ENCODE data around the gene NCR2.
A peak's percentile ranks its signal among the peaks of the same experiment; 100 is the strongest.
"Not testable (repeated sequence)": the region's sequence is repeated elsewhere in the genome, so short reads cannot be mapped to it uniquely, and the experiment has no call there.

Gene NCR2
- 0 to 0.66 (median 0) reads per million in 17 experiments for total RNA-seq

- peak in 3 of 4 experiments; percentile 26 to 28 (median 27) for DNase-seq
Measured at GRCh38 chr6:41335296-41335695, at the start of gene NCR2. NCR2 (plus strand) TSS chr6:41335608; CDS start chr6:41335877, 269 bp downstream.

DNA sequence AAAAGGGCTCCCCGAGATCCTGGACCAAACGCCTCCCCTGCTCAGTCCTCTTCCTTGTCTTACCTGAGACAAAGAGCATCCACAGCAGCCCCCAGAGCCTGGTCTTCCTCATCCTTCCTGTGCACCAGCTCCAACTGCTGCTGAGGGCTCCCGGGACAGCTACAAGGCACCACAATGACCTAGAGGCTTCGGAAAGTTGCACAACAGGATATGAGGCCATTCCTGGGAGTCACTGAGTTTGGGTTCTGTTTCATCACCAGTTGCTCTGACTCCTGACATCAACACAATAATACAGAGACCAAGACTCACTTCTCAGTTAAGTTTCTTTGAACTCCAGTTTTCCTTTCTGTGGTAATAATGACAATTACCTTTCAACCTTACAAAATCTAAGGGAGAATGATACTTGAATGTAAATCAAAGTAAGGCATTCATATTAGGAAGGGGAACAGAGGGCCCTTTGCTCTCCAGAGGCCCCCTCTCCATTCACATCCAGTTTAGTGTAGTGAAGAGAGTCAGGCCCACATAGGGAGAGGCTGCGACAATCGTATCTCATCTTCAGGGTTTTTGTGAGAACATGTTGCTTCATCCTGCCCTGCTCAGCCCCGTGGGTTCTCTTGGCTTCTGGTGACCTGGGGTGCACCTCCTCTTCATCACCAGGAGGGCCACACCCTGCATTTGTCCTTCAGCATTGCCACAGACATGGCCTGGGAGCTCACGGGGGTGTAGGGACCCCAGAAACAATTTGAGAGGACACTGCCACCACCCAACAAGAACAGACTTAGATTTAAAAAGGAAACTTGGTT lies 48.7 kb upstream of the NCR2 start, which contains the start of gene TREM1:
Gene TREM1 (minus strand): TSS at position 139 of the 803 bp plus-strand sequence. CDS start 27 bp downstream, at position 112.
- peak; percentile 89 to 96 (median 94) for DNase-seq

GRCh38 chr6:41288030-41288753 lies 47.2 kb upstream of the NCR2 start:
- DNase-seq, result peak in 3 of 4 experiments; percentile 10 to 47 (median 41)

DNA sequence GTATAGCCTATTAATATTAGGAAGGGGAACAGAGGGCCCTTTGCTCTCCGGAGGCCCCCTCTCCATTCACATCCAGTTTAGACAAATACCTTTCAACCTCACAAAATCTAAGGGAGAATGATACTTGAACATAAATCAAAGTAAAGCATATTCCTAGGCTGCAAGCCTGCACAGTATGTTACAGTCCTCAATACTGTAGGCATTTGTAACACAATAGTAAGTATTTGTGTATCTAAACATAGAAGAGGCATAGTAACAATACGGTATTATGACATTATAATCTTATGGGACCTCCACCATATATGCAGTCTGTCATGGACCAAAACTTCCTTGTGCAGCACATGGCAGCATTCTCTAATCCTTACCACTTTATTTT lies 46.7 kb upstream of the NCR2 start:
- no peak for DNase-seq

DNA sequence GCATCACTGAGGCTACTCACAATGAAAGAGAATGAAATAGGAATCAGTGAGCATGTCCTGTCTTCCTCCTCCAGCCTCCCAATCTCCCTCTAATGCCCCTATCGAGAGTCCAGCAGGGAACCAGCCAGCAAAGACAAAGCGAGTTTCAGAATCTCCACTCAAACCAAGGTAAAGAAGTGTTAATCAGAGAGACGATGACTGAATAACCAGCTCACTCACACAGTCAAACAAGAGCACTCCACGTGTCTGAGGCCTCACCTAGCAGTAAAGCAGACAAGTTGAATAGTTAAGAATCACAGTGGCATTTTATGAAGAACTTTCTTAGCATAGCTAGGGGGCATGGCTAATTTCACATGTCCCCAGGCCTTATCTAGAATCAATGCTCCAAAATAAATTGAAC lies 45.6 kb upstream of the NCR2 start:
- no peak for DNase-seq

- DNase-seq, result no peak
Measured at GRCh38 chr6:41291717-41292116, 43.7 kb upstream of the NCR2 start.

DNA sequence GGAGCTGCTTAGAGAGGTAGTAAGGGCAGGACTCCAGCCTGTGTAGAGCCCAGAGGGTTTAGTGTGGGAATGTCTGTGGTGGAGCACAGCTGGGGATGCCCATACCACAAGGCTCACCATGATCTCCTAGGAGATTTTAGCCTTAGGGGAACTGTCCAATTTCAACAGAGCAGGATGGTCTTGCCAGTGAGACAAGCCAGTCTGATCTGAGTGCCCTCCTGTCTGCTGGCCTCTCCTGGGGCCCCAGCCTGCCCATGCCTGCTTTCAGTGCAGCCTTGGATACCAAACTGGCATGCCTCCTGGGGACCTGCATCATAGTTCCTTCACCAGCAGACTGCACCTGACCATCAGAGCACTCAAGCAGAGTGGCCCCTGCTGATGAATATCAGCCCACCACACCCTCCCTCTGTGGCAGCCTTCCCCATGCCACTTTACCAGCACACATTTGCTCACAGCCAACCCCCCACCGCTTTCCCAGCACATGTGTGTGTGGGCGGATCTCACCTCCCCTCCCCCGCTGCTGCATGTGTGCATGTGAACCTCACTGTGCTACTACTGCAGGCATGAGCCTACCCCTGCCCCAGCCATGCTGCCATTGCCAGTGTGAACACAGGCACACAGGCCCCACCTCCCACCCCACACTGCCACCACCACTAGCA lies 41.1 kb upstream of the NCR2 start:
- no peak for DNase-seq

GRCh38 chr6:41297248-41297647 lies 38.2 kb upstream of the NCR2 start:
- DNase-seq, result not testable (repeated sequence)

- peak; percentile 23 to 89 (median 64) for DNase-seq
Measured at GRCh38 chr6:41298785-41299502, 36.5 kb upstream of the NCR2 start.

GRCh38 chr6:41302638-41303037 lies 32.8 kb upstream of the NCR2 start:
- peak; percentile 64 to 83 (median 70) for DNase-seq

DNA sequence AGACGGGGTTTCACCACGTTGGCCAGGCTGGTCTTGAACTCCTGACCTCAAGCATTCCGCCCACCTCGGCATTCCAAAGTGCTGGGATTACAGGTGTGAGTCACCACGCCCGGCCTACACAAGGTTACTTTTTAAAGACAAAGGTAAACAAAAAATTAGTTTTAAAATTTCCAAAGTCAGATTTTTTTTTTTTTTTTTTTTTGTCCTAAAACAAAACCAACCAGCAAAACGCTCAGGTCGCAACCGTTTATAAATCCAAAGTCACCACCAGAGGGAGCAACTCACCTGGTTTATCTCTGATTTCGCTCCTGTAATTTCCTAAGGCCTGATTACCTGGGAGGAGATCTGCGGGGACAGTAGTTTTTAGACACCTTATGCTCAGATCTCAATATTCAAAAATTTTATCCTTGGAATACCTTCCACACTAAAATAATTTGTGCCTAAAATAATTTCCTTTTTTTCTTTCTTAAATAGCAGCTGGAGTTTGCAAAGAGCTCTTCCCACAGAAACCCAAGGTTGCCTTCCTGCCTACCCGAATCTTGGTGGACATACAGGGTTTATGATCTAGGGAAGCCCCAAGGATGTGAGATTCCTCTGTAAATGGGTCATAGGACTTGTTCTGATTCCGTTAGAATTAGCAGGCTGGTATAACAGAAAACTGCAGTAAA lies 29.1 kb upstream of the NCR2 start:
- DNase-seq, result peak; percentile 30 to 49 (median 44)

GRCh38 chr6:41315203-41315602 lies 20.2 kb upstream of the NCR2 start:
- no peak for DNase-seq

GRCh38 chr6:41315943-41316620 lies 19.3 kb upstream of the NCR2 start:
- no peak for DNase-seq

- DNase-seq, result no peak
Measured at GRCh38 chr6:41318261-41318653, 17.2 kb upstream of the NCR2 start.

GRCh38 chr6:41318654-41319565 lies 16.5 kb upstream of the NCR2 start:
- peak; percentile 87 to 92 (median 90) for DNase-seq

DNA sequence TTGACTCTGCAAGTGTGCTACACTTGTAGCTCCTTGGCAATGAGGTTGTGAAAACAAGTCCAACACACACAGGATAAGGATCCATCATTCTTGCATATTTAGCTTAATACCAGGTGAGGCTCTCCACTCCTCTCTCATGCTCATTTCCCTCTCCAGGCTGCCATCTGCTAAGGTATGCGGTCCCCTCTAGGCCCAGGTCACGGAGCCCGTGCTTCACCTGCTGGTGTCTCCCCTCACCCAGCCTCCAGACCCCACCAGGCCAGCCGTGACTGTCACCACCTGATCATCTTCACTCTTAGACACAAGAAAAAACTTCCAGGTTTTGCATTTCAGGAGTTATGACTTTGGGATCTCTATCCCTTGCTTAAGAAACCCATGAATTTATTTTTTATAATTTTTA lies 14.2 kb upstream of the NCR2 start:
- no peak for DNase-seq

GRCh38 chr6:41325446-41326066 lies 9.9 kb upstream of the NCR2 start:
- DNase-seq, result no peak

DNA sequence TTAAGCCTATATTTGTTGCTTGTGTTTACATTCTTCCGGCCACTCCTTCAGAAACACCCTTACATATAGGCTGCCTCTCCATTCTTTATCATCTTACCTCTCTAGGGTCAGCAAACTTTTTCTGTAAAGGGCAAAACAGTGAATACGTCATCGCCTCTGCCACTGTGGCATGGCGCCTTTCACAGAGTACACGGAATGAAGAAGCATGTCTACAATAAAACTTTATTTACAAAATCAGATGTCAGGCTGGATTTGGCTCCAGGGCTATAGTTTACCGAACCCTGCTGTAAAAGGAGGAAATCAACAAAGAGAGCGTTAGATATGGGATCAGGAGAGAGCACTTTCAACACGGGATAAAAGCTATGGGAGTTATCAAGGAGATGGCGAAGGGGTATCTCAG lies 9.3 kb upstream of the NCR2 start:
- DNase-seq, result no peak

GRCh38 chr6:41327177-41327576 lies 8.2 kb upstream of the NCR2 start:
- no peak for DNase-seq

Measured in suppressor macrophage (primary cell).